Ishikawa (cell line): ENCODE data around the gene USP32.

Source experiments
- CREB1 ChIP-seq: IDR thresholded peaks from 2 replicates; pipeline ENCODE4 v1.6.1; 2012; ENCODE audit warnings: low read depth
- FOXM1 ChIP-seq: IDR thresholded peaks from 2 replicates; pipeline ENCODE4 v1.6.1; 2012; ENCODE audit warnings: low read depth, borderline replicate concordance
- NFIC ChIP-seq: IDR thresholded peaks from 2 replicates; pipeline ENCODE4 v1.6.1; 2012

- TF ChIP-seq FOXM1 = no peak
- TF ChIP-seq NFIC = no peak
- TF ChIP-seq CREB1 = no peak
Observed at GRCh38 chr17:60231234-60231633, 160.7 kb downstream of the USP32 start.
